IMR-90 (cell line): ENCODE results near the gene APOA4. TPM values are rescaled to one million over a fixed set of nuclear protein-coding genes. Genes with fewer than 3 reads are reported as not detected.
A peak's percentile ranks its signal among the peaks of the same experiment; 100 is the strongest.

Experiments
- ATAC-seq: fragments of 200-7000 bp; cut with Tn5 transposase; 2 replicates; pipeline ENCODE4 v1.9.1; 2020; ENCODE audit warnings: low read depth, mild to moderate bottlenecking, moderate library complexity
- BruUV-seq: library from RNA; stranded (reverse); fragments of 400-500 nt; replicated peaks from 2 replicates; lab custom pipeline; 2021; lab: Mats Ljungman, UMichigan
- CTCF ChIA-PET: fragments of 300-600 bp; formaldehyde crosslinking; extraction: SDS; loops from one replicate; lab custom pipeline; 2021; ENCODE audit warnings: antibody characterized with exemption; lab: Yijun Ruan, JAX
- POLR2A ChIA-PET: fragments of 300-600 bp; sonication (Branson Sonifier 250); formaldehyde crosslinking; loops from one replicate; lab custom pipeline; 2022; ENCODE audit warnings: antibody characterized with exemption; ENCODE audit not compliant: unreplicated experiment; lab: Charles Lee
- DNase-seq: peaks from one replicate; pipeline ENCODE4 v3.0.0; 2013
- H2AFZ ChIP-seq: replicated peaks from 2 replicates; pipeline ENCODE3; 2013; ENCODE audit warnings: low read length, mild to moderate bottlenecking; ENCODE audit not compliant: poor library complexity
- H2AK5ac ChIP-seq: 2 replicates; pipeline ENCODE4 v1.6.1; 2013; ENCODE audit warnings: low read depth, low read length, inconsistent platforms
- H2AK9ac ChIP-seq: replicated peaks from 2 replicates; pipeline ENCODE3; 2013; ENCODE audit warnings: mild to moderate bottlenecking, low read depth, low read length, moderate library complexity; ENCODE audit not compliant: poor library complexity
- H2BK120ac ChIP-seq: 2 replicates; pipeline ENCODE4 v1.6.1; 2013; ENCODE audit warnings: low read depth, low read length, inconsistent platforms
- H2BK15ac ChIP-seq: 3 replicates; pipeline ENCODE4 v1.6.1; 2013; ENCODE audit warnings: low read depth, low read length, inconsistent platforms
- H2BK20ac ChIP-seq: 2 replicates; pipeline ENCODE4 v1.6.1; 2013; ENCODE audit warnings: low read depth, mild to moderate bottlenecking, inconsistent platforms, low read length, moderate library complexity
- H2BK5ac ChIP-seq: 2 replicates; pipeline ENCODE4 v1.6.1; 2013; ENCODE audit warnings: mild to moderate bottlenecking, low read depth, low read length, inconsistent platforms; ENCODE audit not compliant: poor library complexity, severe bottlenecking
- H3K14ac ChIP-seq: replicated peaks from 2 replicates; pipeline ENCODE4 v1.6.1; 2013; ENCODE audit warnings: low read depth, low read length, inconsistent platforms
- H3K18ac ChIP-seq: 2 replicates; pipeline ENCODE4 v1.6.1; 2013; ENCODE audit warnings: low read depth, low read length, control low read depth
- H3K23ac ChIP-seq: 2 replicates; pipeline ENCODE4 v1.6.1; 2013; ENCODE audit warnings: low read depth, low read length, inconsistent platforms
- H3K27ac ChIP-seq: 2 replicates; pipeline ENCODE4 v1.5.1; 2013; ENCODE audit warnings: mild to moderate bottlenecking, control low read depth, low read length; ENCODE audit not compliant: insufficient read depth
- H3K27me3 ChIP-seq: 2 replicates; pipeline ENCODE4 v1.6.1; 2013; ENCODE audit warnings: low read length; ENCODE audit not compliant: control insufficient read depth, insufficient read depth
- H3K36me3 ChIP-seq: 2 replicates; pipeline ENCODE4 v1.6.1; 2013; ENCODE audit warnings: low read length, mixed read lengths; ENCODE audit not compliant: control insufficient read depth, insufficient read depth
- H3K4ac ChIP-seq: 2 replicates; pipeline ENCODE4 v1.6.1; 2013; ENCODE audit warnings: low read depth, low read length, inconsistent platforms
- H3K4me1 ChIP-seq: 2 replicates; pipeline ENCODE4 v1.6.1; 2013; ENCODE audit warnings: low read length, mixed read lengths; ENCODE audit not compliant: control insufficient read depth, insufficient read depth
- H3K4me2 ChIP-seq: 2 replicates; pipeline ENCODE4 v1.6.1; 2013; ENCODE audit warnings: low read depth, mild to moderate bottlenecking, control low read depth, low read length, moderate library complexity
- H3K4me3 ChIP-seq: 2 replicates; pipeline ENCODE4 v1.5.1; 2013; ENCODE audit warnings: low read depth, mild to moderate bottlenecking, control low read depth, low read length, moderate library complexity; ENCODE audit not compliant: insufficient read depth
- H3K56ac ChIP-seq: 2 replicates; pipeline ENCODE4 v1.6.1; 2013; ENCODE audit warnings: low read length, inconsistent platforms; ENCODE audit not compliant: insufficient read depth; ENCODE audit errors: extremely low read depth
- H3K79me1 ChIP-seq, 2 experiments: 2 replicates each; pipeline ENCODE4 v1.6.1; 2013; ENCODE audit warnings: low read length in 2 of 2, inconsistent platforms in 1 of 2, low read depth in 1 of 2
- H3K9ac ChIP-seq: 2 replicates; pipeline ENCODE4 v1.6.1; 2013; ENCODE audit warnings: low read depth, low read length, control low read depth
- H3K9me1 ChIP-seq: 2 replicates; pipeline ENCODE4 v1.6.1; 2013; ENCODE audit warnings: low read length, inconsistent platforms; ENCODE audit not compliant: insufficient read depth
- H3K9me3 ChIP-seq: 2 replicates; pipeline ENCODE4 v1.6.1; 2013; ENCODE audit warnings: low read length; ENCODE audit not compliant: control insufficient read depth, insufficient read depth
- H4K20me1 ChIP-seq: 2 replicates; pipeline ENCODE4 v1.6.1; 2013; ENCODE audit warnings: low read length, inconsistent platforms; ENCODE audit not compliant: insufficient read depth
- H4K5ac ChIP-seq: 2 replicates; pipeline ENCODE4 v1.6.1; 2013; ENCODE audit warnings: mild to moderate bottlenecking, low read depth, low read length, control low read depth
- H4K8ac ChIP-seq, 2 experiments: 2 replicates each; pipeline ENCODE4 v1.6.1; 2013; ENCODE audit warnings: low read depth in 2 of 2, low read length in 2 of 2, control low read depth in 1 of 2, inconsistent platforms in 1 of 2
- H4K91ac ChIP-seq: 2 replicates; pipeline ENCODE4 v1.6.1; 2013; ENCODE audit warnings: low read depth, low read length, inconsistent platforms; ENCODE audit not compliant: insufficient read depth
- BHLHE40 ChIP-seq: fragments of 150-350 bp; IDR thresholded peaks from 2 replicates; pipeline ENCODE4 v1.6.1; 2016; ENCODE audit warnings: mild to moderate bottlenecking, low read depth, low read length
- CEBPB ChIP-seq: IDR thresholded peaks from 2 replicates; pipeline ENCODE4 v1.6.1; 2012; ENCODE audit warnings: low read depth, low read length, improper control_type of control experiment
- CHD1 ChIP-seq: IDR thresholded peaks from 2 replicates; pipeline ENCODE4 v1.6.1; 2012; ENCODE audit warnings: low read depth, low read length, improper control_type of control experiment
- FOS ChIP-seq: fragments of 150-350 bp; IDR thresholded peaks from 2 replicates; pipeline ENCODE4 v1.6.1; 2016; ENCODE audit warnings: low read depth, low read length
- MAFK ChIP-seq: IDR thresholded peaks from 2 replicates; pipeline ENCODE4 v1.6.1; 2012; ENCODE audit warnings: low read depth, low read length, improper control_type of control experiment
- MAZ ChIP-seq: IDR thresholded peaks from 2 replicates; pipeline ENCODE4 v1.6.1; 2012; ENCODE audit warnings: low read depth, mild to moderate bottlenecking, low read length, improper control_type of control experiment, moderate library complexity, borderline replicate concordance
- MXI1 ChIP-seq: IDR thresholded peaks from 2 replicates; pipeline ENCODE4 v1.6.1; 2012; ENCODE audit warnings: low read depth, mild to moderate bottlenecking, low read length, moderate library complexity, borderline replicate concordance
- POLR2A ChIP-seq: IDR thresholded peaks from 2 replicates; pipeline ENCODE4 v1.6.1; 2012; ENCODE audit warnings: mild to moderate bottlenecking, low read depth, low read length
- RAD21 ChIP-seq: IDR thresholded peaks from 2 replicates; pipeline ENCODE4 v1.6.1; 2012; ENCODE audit warnings: low read length, improper control_type of control experiment
- RCOR1 ChIP-seq: IDR thresholded peaks from 2 replicates; pipeline ENCODE4 v1.6.1; 2012; ENCODE audit warnings: mild to moderate bottlenecking, low read length, improper control_type of control experiment; ENCODE audit not compliant: insufficient replicate concordance
- RFX5 ChIP-seq: IDR thresholded peaks from 2 replicates; pipeline ENCODE4 v1.8.0; 2012; ENCODE audit warnings: low read depth, mild to moderate bottlenecking, low read length, moderate library complexity
- SMC3 ChIP-seq: fragments of 150-350 bp; IDR thresholded peaks from 2 replicates; pipeline ENCODE4 v1.6.1; 2016; ENCODE audit warnings: low read depth, mild to moderate bottlenecking, antibody characterized with exemption, low read length, moderate library complexity
- WGBS, 2 experiments: methylation state at CpG; one replicate each; pipeline versions ENCODE4 v1.1.5 to v1.1.7; 2013; ENCODE audit warnings: missing lambda C conversion rate in 2 of 2; ENCODE audit not compliant: insufficient read length in 1 of 2; ENCODE audit errors: extremely low coverage in 2 of 2; 5-methylcytosine and 5-hydroxymethylcytosine counted together
- dilution Hi-C: fragments of 300-500 bp; cut with HindIII; formaldehyde crosslinking; loops from one replicate; pipeline ENCODE4 v1.14.3; 2018; ENCODE audit warnings: low sequenced_read_pairs; ENCODE audit not compliant: unreplicated experiment
- in situ Hi-C: fragments of 300-500 bp; cut with MboI; formaldehyde crosslinking; loops from 3 replicates; pipeline ENCODE4 v1.14.3; 2019; ENCODE audit warnings: low sequenced_read_pairs, inconsistent platforms, mixed read lengths
- intact Hi-C: fragments of 100-400 bp; cut with micrococcal nuclease; formaldehyde crosslinking; loops from 2 replicates; pipeline ENCODE4 v1.10.0; 2022
- polyA plus RNA-seq, 3 experiments: library from polyadenylated mRNA; depleted of rRNA; stranded (reverse); fragments of >200 nt; gene quantifications; 2 replicates each; pipeline ENCODE4 v1.2.3, GENCODE V29; 2012; ENCODE audit warnings: low replicate concordance in 1 of 3
- total RNA-seq: library from RNA; depleted of rRNA; stranded (reverse); fragments of >200 nt; gene quantifications from 2 replicates; pipeline ENCODE4 v1.2.3, GENCODE V29; 2012
- TF ChIP-seq, protein P1 (sequence below): fragments of 150-350 bp; IDR thresholded peaks from 2 replicates; pipeline ENCODE4 v1.6.1; 2017; ENCODE audit warnings: mild to moderate bottlenecking, antibody characterized with exemption, low read length, low read depth
- TF ChIP-seq, protein P2 (sequence below): conservative IDR thresholded peaks from 2 replicates; pipeline ENCODE4 v1.5.1; 2012; ENCODE audit warnings: mild to moderate bottlenecking, low read depth, low read length, improper control_type of control experiment
- TF ChIP-seq, protein P3 (sequence below): fragments of 150-350 bp; IDR thresholded peaks from 2 replicates; pipeline ENCODE4 v1.6.1; 2016; ENCODE audit warnings: low read depth, mild to moderate bottlenecking, low read length, moderate library complexity, borderline replicate concordance

Gene APOA4
- total and polyA plus RNA-seq, 2 of the 4 experiments (the other 2 are of a cell fraction) = not detected

- no peak overlapping the region for H3K4me2 ChIP-seq
- no peak overlapping the region for H4K8ac ChIP-seq
- no peak overlapping the region for H2AFZ ChIP-seq
- DNase-seq (no peak), ATAC-seq (peak; percentile 37)
- no peaks in the 10 kb centered on the region for H3K9me3 ChIP-seq
- ChIA-PET CTCF (no interaction called here), POLR2A (no interaction called here)
- H2BK5ac ChIP-seq = no peak overlapping the region
- peaks cover 8% of the 10 kb centered on the region; the same call in 1 of the 2 replicates for H3K27me3 ChIP-seq
- no peaks in the 10 kb centered on the region for H3K36me3 ChIP-seq
- no peak overlapping the region for H4K91ac ChIP-seq
- in situ Hi-C loops = no loop called here
- no peaks in the 10 kb centered on the region for H3K9me1 ChIP-seq
- H2BK120ac ChIP-seq = no peak overlapping the region
- BruUV-seq = no TSS peak
- no peak overlapping the region for H4K5ac ChIP-seq
- H2BK15ac ChIP-seq = no peak overlapping the region
- H3K4me3 ChIP-seq = no peak overlapping the region
- intact Hi-C loops = no loop called here
- H3K23ac ChIP-seq = no peak overlapping the region
- no peak overlapping the region for H3K9ac ChIP-seq
- dilution Hi-C loops = no loop called here
- 94% methylated on average over 2 of the region's 16 CpGs; no CpG with 5 or more reads in 1 of the 2 experiments for WGBS, 2 experiments
- H2AK5ac ChIP-seq = no peak overlapping the region
- no peaks in the 10 kb centered on the region for H3K79me1 ChIP-seq
- no peak overlapping the region for H2BK20ac ChIP-seq
- no peak overlapping the region for H2AK9ac ChIP-seq
- no peaks in the 10 kb centered on the region for H4K20me1 ChIP-seq
- no peak overlapping the region for H3K14ac ChIP-seq
- no peak overlapping the region for H3K27ac ChIP-seq
- peaks cover 4% of the 10 kb centered on the region; the same call in 1 of the 2 replicates for H3K4me1 ChIP-seq
- H3K4ac ChIP-seq = no peak overlapping the region
- no peak overlapping the region for H3K56ac ChIP-seq
- no peak overlapping the region for H3K18ac ChIP-seq
- TF ChIP-seq SMC3 (no peak), MXI1 (no peak), MAFK (no peak), FOS (no peak), CHD1 (no peak), BHLHE40 (no peak), RAD21 (no peak), RFX5 (no peak), CEBPB (no peak), POLR2A (no peak), MAZ (no peak), RCOR1 (no peak)
- TF ChIP-seq, protein P1, sequence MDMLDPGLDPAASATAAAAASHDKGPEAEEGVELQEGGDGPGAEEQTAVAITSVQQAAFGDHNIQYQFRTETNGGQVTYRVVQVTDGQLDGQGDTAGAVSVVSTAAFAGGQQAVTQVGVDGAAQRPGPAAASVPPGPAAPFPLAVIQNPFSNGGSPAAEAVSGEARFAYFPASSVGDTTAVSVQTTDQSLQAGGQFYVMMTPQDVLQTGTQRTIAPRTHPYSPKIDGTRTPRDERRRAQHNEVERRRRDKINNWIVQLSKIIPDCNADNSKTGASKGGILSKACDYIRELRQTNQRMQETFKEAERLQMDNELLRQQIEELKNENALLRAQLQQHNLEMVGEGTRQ = no peak
- TF ChIP-seq, protein P2, sequence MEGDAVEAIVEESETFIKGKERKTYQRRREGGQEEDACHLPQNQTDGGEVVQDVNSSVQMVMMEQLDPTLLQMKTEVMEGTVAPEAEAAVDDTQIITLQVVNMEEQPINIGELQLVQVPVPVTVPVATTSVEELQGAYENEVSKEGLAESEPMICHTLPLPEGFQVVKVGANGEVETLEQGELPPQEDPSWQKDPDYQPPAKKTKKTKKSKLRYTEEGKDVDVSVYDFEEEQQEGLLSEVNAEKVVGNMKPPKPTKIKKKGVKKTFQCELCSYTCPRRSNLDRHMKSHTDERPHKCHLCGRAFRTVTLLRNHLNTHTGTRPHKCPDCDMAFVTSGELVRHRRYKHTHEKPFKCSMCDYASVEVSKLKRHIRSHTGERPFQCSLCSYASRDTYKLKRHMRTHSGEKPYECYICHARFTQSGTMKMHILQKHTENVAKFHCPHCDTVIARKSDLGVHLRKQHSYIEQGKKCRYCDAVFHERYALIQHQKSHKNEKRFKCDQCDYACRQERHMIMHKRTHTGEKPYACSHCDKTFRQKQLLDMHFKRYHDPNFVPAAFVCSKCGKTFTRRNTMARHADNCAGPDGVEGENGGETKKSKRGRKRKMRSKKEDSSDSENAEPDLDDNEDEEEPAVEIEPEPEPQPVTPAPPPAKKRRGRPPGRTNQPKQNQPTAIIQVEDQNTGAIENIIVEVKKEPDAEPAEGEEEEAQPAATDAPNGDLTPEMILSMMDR = no peak
- TF ChIP-seq, protein P3, sequence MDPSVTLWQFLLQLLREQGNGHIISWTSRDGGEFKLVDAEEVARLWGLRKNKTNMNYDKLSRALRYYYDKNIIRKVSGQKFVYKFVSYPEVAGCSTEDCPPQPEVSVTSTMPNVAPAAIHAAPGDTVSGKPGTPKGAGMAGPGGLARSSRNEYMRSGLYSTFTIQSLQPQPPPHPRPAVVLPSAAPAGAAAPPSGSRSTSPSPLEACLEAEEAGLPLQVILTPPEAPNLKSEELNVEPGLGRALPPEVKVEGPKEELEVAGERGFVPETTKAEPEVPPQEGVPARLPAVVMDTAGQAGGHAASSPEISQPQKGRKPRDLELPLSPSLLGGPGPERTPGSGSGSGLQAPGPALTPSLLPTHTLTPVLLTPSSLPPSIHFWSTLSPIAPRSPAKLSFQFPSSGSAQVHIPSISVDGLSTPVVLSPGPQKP = no peak
Observed at GRCh38 chr11:116828632-116829524, 5.8 kb upstream of the APOA4 start.
